HG02610 (cell line): ENCODE data around the gene CBLL1.
A peak's percentile ranks its signal among the peaks of the same experiment; 100 is the strongest.

ENCODE experiments used
- ATAC-seq: cut with Tn5 transposase; IDR thresholded peaks from one replicate; pipeline ENCODE4 v1.9.1; 2021; ENCODE audit warnings: mild to moderate bottlenecking, moderate library complexity; ENCODE audit not compliant: unreplicated experiment

CBLL1 gene, protein sequence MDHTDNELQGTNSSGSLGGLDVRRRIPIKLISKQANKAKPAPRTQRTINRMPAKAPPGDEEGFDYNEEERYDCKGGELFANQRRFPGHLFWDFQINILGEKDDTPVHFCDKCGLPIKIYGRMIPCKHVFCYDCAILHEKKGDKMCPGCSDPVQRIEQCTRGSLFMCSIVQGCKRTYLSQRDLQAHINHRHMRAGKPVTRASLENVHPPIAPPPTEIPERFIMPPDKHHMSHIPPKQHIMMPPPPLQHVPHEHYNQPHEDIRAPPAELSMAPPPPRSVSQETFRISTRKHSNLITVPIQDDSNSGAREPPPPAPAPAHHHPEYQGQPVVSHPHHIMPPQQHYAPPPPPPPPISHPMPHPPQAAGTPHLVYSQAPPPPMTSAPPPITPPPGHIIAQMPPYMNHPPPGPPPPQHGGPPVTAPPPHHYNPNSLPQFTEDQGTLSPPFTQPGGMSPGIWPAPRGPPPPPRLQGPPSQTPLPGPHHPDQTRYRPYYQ

GRCh38 chr7:107743567-107744344 lies at the start of gene CBLL1:
CBLL1 (plus strand) TSS chr7:107744142; CDS start chr7:107744164, 22 bp downstream.
- ATAC-seq = peak; percentile 90

DNA sequence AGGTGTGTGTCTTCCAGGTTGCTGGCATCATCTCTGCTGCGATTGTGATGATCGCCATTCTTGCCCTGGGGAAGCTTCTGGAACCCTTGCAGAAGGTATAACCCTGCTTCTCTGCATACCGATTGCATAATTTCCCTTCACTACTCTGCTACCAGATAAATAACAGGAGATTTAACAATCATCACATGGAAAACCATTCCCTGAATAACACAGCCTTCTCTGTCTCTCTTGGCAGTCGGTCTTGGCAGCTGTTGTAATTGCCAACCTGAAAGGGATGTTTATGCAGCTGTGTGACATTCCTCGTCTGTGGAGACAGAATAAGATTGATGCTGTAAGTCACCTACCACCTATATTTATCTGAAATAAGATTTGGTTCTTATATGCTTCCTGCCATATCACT lies 49.6 kb upstream of the CBLL1 start:
- ATAC-seq = no peak

- no peak for ATAC-seq
These were observed 47.5 kb upstream of the CBLL1 start for GRCh38 chr7:107696330-107696946.

GRCh38 chr7:107697321-107698049 lies 46.5 kb upstream of the CBLL1 start:
- ATAC-seq = no peak

GRCh38 chr7:107700570-107700969 lies 43.4 kb upstream of the CBLL1 start:
- no peak for ATAC-seq

DNA sequence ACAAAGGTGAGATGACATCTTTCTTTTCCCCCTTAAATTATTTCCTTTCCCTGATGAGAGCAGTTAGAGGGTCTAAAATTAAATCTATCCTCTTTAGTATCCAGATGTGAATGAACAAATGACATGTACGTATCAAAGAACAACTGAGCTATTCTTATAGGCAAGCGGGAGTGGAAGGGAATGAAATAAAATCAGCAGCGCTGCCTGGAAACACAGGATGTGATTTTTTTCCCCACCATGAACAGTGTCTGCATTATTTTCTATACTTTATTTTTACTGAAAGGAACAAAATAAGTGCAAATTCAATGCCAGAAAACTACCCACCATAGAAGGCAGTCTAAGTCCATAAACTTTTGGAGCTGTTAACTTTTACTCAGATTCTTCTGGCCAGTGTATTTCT lies 42.8 kb upstream of the CBLL1 start:
- ATAC-seq = no peak

DNA sequence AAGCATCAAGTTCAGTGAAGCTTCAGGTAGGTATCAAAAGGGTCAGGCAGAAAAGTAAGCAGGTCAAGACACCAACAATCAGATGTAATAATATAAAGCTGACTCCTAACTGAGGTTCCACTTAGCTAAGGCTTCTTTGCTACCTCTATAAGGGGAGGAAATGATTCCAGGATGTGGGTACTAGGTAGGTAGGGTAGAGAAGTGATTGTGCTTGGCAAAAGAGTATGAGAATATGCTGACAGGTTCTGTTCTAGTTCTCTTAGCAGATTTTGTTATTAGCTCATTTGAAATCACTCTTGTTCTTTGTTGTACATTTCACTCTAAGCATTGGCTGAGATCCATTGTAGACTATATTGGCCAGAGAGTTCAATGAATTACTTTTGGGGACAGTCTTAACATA lies 40.7 kb upstream of the CBLL1 start:
- no peak for ATAC-seq

GRCh38 chr7:107703872-107704271 lies 40.1 kb upstream of the CBLL1 start:
- no peak for ATAC-seq

- ATAC-seq = no peak
These were observed 35.0 kb upstream of the CBLL1 start for GRCh38 chr7:107708956-107709355.

DNA sequence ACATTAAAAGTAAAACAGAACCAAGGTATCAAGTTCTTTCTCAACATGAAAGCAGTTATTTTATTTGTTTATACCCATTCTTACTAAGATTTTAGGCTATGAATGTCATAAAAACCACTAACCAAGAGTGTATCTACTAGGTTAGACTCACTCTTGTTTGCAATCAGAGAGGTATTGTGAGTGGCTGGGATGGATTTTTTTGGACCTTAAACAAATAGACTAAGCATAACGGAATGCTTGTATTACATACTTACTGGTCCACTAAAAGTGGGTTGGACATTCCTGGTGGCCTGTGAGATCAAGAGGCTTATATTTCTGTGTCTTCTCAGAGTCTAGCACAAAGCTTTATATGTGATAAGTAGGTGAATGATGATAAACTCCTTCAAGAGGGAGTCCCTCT lies 32.6 kb upstream of the CBLL1 start:
- ATAC-seq = no peak

DNA sequence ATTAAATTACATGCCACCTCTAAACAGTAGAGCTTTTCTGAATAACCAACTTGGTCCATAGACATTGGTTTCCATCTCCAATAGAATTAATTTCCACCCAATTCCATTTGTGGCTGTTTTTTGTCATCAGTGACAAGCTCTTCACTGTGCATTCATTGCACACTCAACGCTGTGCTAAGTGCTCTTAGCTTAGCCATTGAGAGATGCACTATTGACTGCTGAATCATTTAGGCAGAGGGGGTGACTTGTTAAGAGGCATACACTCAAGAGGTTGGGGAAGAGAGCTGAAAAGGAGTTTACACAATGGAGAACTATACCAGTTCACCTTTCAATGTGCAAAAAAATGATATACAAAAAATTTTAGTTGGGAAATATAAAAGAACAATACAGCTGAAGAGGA lies 31.9 kb upstream of the CBLL1 start:
- no peak for ATAC-seq

DNA sequence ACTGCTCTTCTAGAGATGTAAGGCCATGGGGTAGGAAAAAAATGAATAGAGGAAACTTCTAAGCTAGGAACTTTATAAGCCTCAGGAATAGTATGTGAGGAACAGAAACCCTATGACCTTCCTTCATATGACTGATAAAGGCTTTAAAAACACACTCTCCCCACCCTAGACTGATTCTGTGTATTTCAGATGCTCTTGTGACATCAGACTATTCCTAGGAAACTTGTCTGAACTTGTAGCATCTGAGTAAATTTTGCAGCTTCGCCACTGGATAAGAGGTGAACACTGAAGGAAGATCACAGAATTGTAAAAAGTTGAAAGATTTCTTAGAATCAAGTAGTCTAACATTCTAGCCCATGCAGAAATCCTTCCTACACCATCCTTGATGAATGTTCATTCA lies 31.0 kb upstream of the CBLL1 start:
- ATAC-seq = no peak

DNA sequence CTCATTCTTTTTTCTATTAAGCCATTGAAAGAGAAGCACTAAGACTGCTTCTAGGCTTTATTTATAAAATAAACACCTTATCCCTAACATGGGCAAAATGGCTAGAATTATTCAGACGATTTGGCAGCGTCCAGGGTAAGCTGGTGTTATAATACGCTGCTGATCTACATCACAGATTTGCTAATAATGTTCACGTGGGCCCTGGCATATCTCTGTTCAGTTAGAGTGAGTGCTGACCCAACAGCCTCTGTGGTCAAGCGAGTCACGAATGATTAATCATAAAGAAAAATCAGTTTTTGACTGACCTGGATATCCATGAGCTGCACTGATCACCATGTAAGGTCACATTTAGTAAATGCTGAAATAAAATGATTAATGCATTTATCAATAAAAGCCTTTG lies 28.4 kb upstream of the CBLL1 start:
- no peak for ATAC-seq

DNA sequence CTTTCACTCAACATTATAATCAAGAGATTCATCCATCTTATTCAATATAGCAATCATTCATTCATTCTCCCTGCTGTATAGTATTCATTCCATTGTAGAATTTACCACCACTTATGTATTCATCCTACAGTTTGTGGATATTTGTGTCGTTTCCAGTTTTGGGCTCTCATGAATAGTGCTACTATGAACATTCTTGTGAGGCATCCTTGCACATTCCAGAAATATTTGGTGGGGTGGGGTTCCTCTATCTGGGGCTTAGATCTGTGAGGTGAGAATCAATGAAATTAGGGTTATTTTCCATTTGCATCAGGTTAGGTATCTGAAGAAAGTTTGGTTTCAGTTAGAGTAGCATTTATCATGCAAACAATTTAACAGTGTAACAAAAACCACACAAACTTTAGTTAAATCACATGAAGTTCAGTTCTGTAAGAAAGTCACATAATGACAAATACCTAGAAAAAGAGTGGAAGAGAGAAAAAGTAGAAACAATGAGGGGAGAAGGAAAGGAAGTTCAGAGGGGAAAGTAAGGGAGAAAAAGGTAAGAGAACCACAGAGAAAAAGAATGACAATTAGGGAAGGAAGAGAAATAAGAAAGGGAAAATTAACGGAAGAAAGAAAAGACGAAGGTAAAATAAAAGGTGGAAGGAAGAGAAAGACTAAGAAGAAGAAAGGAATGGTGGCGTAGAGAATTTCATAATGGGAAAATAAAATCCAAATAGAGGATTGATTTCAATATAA lies 25.3 kb upstream of the CBLL1 start:
- no peak for ATAC-seq

- no peak for ATAC-seq
These were observed 22.7 kb upstream of the CBLL1 start for GRCh38 chr7:107721286-107721685.

DNA sequence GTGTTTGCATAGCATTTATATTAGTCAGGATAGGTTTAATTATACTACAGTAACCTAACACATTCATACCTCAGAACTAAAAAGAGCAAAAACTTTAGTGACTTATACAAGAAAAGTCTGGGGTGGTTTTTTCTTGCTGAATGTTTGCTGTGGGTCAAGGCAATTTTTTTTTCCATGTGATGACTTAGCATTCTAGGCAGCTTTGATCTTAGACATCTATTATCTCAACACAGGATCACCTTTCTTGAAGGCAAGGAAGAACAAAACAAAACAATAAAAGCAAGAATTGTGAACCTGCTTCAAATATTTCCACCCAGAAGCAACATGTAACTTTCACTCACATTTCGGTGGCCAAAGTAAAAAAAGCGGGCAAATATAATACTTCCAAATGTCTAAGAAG lies 20.7 kb upstream of the CBLL1 start:
- no peak for ATAC-seq

DNA sequence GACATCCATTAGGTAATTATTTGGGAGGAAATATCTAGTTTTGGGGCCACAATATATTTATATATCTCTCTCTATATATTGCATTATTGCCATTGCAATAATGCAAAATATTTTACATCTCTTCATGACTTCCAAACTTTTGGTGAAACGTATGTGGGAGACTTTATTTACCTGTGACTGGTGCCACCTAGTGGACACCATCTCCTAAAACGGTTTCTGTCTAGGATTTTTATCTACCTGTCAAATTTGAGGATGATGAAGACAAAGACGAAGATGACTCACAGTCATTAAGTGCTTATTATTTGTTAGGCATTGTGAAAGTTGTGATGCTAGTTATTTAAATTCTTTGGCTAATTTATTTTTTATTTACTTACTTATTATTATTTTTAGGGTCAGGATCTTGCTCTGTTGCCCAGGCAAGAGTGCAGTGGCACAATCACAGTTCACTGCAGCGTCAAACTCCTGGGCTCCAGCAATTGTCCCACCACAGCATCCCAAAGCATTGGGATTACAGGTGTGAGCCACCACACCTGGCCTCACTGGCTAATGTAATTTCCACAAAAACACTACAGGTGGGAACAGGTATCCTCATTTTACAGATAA lies 18.7 kb upstream of the CBLL1 start:
- no peak for ATAC-seq

- no peak for ATAC-seq
These were observed 17.4 kb upstream of the CBLL1 start for GRCh38 chr7:107726356-107727130.

GRCh38 chr7:107728276-107728675 lies 15.7 kb upstream of the CBLL1 start:
- ATAC-seq = no peak
